A549 (cell line): Measurements from ENCODE around the gene TTC13. TPM values are rescaled to one million over a fixed set of nuclear protein-coding genes. Genes with fewer than 3 reads are reported as not detected.

ENCODE experiments used
- ATAC-seq, 2 experiments: fragments of 200-7000 bp in 1 of 2; fragments of >200 bp in 1 of 2; cut with Nextera tagmentation in 1 of 2; cut with Tn5 transposase in 1 of 2; 3 replicates each; pipeline versions ENCODE4 v1.8.0 to v1.9.1; 2018 to 2020; ENCODE audit warnings: mild to moderate bottlenecking in 1 of 2, moderate library complexity in 1 of 2
- CTCF ChIA-PET: fragments of 300-600 bp; sonication (Branson Sonifier 250); formaldehyde crosslinking; extraction: SDS; loops from one replicate; lab custom pipeline; 2021; ENCODE audit warnings: antibody characterized with exemption, inconsistent platforms; lab: Yijun Ruan, JAX
- POLR2A ChIA-PET: fragments of 350-600 bp; formaldehyde crosslinking; extraction: SDS; loops from one replicate; lab custom pipeline; 2021; ENCODE audit warnings: antibody characterized with exemption, inconsistent platforms; lab: Yijun Ruan, JAX
- DNase-seq, 2 experiments: peaks; one replicate each; pipeline versions ENCODE4 v3.0.0 to v3.0.0-alpha.2; 2011 to 2016; ENCODE audit warnings: low read depth in 1 of 2, low spot score in 1 of 2
- FAIRE-seq: peaks from 2 replicates; lab custom pipeline; 2011; peaks lifted over from hg19 to GRCh38; lab: Jason Lieb, UNC
- H3K27ac ChIP-seq, 2 experiments: fragments of >200 bp; sonication (Bioruptor Twin); formaldehyde crosslinking; 3 replicates each; pipeline ENCODE4 v1.5.1; 2016 to 2017
- H3K4me1 ChIP-seq: fragments of >200 bp; sonication (Bioruptor Twin); formaldehyde crosslinking; 3 replicates; pipeline ENCODE4 v1.6.1; 2016
- H3K4me2 ChIP-seq: fragments of >200 bp; sonication (Bioruptor Twin); formaldehyde crosslinking; 3 replicates; pipeline ENCODE4 v1.6.1; 2016
- H3K4me3 ChIP-seq: fragments of >200 bp; sonication (Bioruptor Twin); formaldehyde crosslinking; 3 replicates; pipeline ENCODE4 v1.5.1; 2016
- H3K9me3 ChIP-seq: fragments of >200 bp; sonication (Bioruptor Twin); formaldehyde crosslinking; 3 replicates; pipeline ENCODE4 v1.6.1; 2016
- CBX2 ChIP-seq: fragments of 200-600 bp; sonication (generic); IDR thresholded peaks from 2 replicates; pipeline ENCODE4 v1.6.1; 2016; ENCODE audit warnings: low read depth, mild to moderate bottlenecking, borderline replicate concordance
- CEBPB ChIP-seq, 2 experiments: fragments of >200 bp in 1 of 2; sonication (Bioruptor Twin) in 1 of 2; formaldehyde crosslinking in 1 of 2; IDR thresholded peaks; 2 replicates each; pipeline ENCODE4 v1.6.1; 2012 to 2016
- CHD2 ChIP-seq: fragments of 150-350 bp; IDR thresholded peaks from 2 replicates; pipeline ENCODE4 v1.6.1; 2014; ENCODE audit warnings: low read length; ENCODE audit not compliant: partially characterized antibody
- EHF ChIP-seq: fragments of 250-450 bp; sonication (Bioruptor Pico); IDR thresholded peaks from 2 replicates; pipeline ENCODE4 v1.5.0; 2020; ENCODE audit warnings: mild to moderate bottlenecking
- EHMT2 ChIP-seq: fragments of 200-600 bp; sonication (generic); IDR thresholded peaks from 2 replicates; pipeline ENCODE4 v1.6.1; 2016; ENCODE audit warnings: antibody characterized with exemption, low read depth, mild to moderate bottlenecking, moderate library complexity
- ESRRA ChIP-seq: fragments of 150-350 bp; IDR thresholded peaks from 2 replicates; pipeline ENCODE4 v1.6.1; 2014; ENCODE audit warnings: mild to moderate bottlenecking, low read length, borderline replicate concordance
- FOSB ChIP-seq: fragments of 250-450 bp; sonication (Bioruptor Pico); IDR thresholded peaks from 2 replicates; pipeline ENCODE4 v1.5.0; 2020; ENCODE audit warnings: mild to moderate bottlenecking, moderate library complexity
- GATA3 ChIP-seq: IDR thresholded peaks from 2 replicates; pipeline ENCODE4 v1.6.1; 2012; ENCODE audit warnings: borderline replicate concordance
- KDM5A ChIP-seq: fragments of 200-600 bp; sonication (generic); IDR thresholded peaks from 2 replicates; pipeline ENCODE4 v1.6.1; 2016; ENCODE audit warnings: antibody characterized with exemption, mild to moderate bottlenecking
- MAFK ChIP-seq: fragments of 450-650 bp; IDR thresholded peaks from 2 replicates; pipeline ENCODE4 v1.6.1; 2014; ENCODE audit not compliant: partially characterized antibody
- MYC ChIP-seq: IDR thresholded peaks from 2 replicates; pipeline ENCODE4 v1.6.1; 2012; ENCODE audit warnings: mild to moderate bottlenecking, inconsistent platforms, low read length, improper control_type of control experiment, borderline replicate concordance
- NFE2L2 ChIP-seq: fragments of 150-350 bp; conservative IDR thresholded peaks from 2 replicates; pipeline ENCODE4 v1.6.1; 2014; ENCODE audit warnings: low read length
- PHF8 ChIP-seq: fragments of 200-600 bp; sonication (generic); IDR thresholded peaks from 2 replicates; pipeline ENCODE4 v1.6.1; 2016; ENCODE audit warnings: low read depth, mild to moderate bottlenecking, antibody characterized with exemption, moderate library complexity, borderline replicate concordance
- POLR2A ChIP-seq: IDR thresholded peaks from 2 replicates; pipeline ENCODE4 v1.6.1; 2012; ENCODE audit warnings: mild to moderate bottlenecking, low read length
- RAD21 ChIP-seq, 2 experiments: fragments of >200 bp in 1 of 2; sonication (Bioruptor Twin) in 1 of 2; formaldehyde crosslinking in 1 of 2; IDR thresholded peaks in 1 of 2; conservative IDR thresholded peaks in 1 of 2; 2 replicates in 1 of 2; 3 replicates in 1 of 2; pipeline ENCODE4 v1.6.1; 2012 to 2018; ENCODE audit warnings: inconsistent platforms in 1 of 2
- RARB ChIP-seq: fragments of 250-450 bp; sonication (Bioruptor Pico); IDR thresholded peaks from 2 replicates; pipeline ENCODE4 v1.8.0; 2021; ENCODE audit warnings: mild to moderate bottlenecking, moderate library complexity
- RCOR1 ChIP-seq: fragments of 150-350 bp; IDR thresholded peaks from 2 replicates; pipeline ENCODE4 v1.6.1; 2014; ENCODE audit warnings: antibody characterized with exemption, low read length, low read depth
- RNF2 ChIP-seq: fragments of 200-600 bp; sonication (generic); IDR thresholded peaks from 2 replicates; pipeline ENCODE4 v1.6.1; 2016; ENCODE audit warnings: low read depth, mild to moderate bottlenecking, antibody characterized with exemption, moderate library complexity, borderline replicate concordance
- SREBF2 ChIP-seq: fragments of 450-650 bp; IDR thresholded peaks from 2 replicates; pipeline ENCODE4 v1.6.1; 2014; ENCODE audit warnings: mild to moderate bottlenecking, moderate library complexity
- ZC3H11A ChIP-seq: fragments of 450-650 bp; IDR thresholded peaks from 2 replicates; pipeline ENCODE4 v1.6.1; 2014; ENCODE audit warnings: antibody characterized with exemption, mild to moderate bottlenecking
- WGBS: methylation state at CpG from one replicate; pipeline ENCODE4 v1.1.6; 2017; ENCODE audit errors: missing lambda C conversion rate; 5-methylcytosine and 5-hydroxymethylcytosine counted together
- polyA plus RNA-seq, 4 experiments: library from polyadenylated mRNA; depleted of rRNA in 3 of 4; stranded (reverse); fragments of >200 nt; fragmentation: RNase III in 1 of 4; extraction: RNeasy Plus Mini Kit Qiagen cat#74134 plus additional on column Dnase treatment in 1 of 4; gene quantifications; 2 replicates in 3 of 4; 3 replicates in 1 of 4; pipeline ENCODE4 v1.2.3, GENCODE V29; 2011 to 2017
- TF ChIP-seq, protein P1 (sequence below): fragments of >200 bp; sonication (Bioruptor Twin); formaldehyde crosslinking; IDR thresholded peaks from 2 replicates; pipeline ENCODE4 v1.6.1; 2016

Gene TTC13
- polyA plus RNA-seq, 2 of the 4 experiments (the other 2 are of a cell fraction), result 12.5 to 22.7 TPM

DNA sequence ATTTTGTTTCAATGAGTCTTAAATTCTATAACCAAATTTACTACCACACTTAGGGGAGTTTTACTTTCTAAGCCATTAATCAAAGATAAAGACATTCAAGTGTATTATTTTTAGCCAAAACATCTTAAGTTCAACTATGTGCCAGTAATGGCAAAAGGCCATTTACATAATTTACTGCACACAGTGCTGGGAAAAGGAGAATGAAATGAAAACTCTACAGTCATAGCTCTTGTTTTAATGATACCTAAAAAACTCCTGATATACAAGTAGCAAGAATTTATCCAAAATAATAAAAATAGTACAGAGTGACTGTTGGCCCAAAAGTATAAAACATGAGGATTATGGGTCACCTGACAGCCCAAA lies 67.9 kb downstream of the TTC13 start:
- POLR2A ChIA-PET, result no interaction called here
- H3K4me1 ChIP-seq, result no peaks in the 10 kb centered on the region
- H3K9me3 ChIP-seq, result no peaks in the 10 kb centered on the region
- DNase-seq (no peak), ATAC-seq (no peak), FAIRE-seq (no peak)
- H3K4me2 ChIP-seq, result no peak overlapping the region
- no peak overlapping the region for H3K4me3 ChIP-seq
- no peak overlapping the region for H3K27ac ChIP-seq
- TF ChIP-seq SREBF2, result no peak
- no peak for TF ChIP-seq EHMT2
- TF ChIP-seq CBX2, result no peak
- no peak for TF ChIP-seq CEBPB (IDR thresholded peaks at IDR 0.05)
- TF ChIP-seq GATA3, result no peak
- no peak for TF ChIP-seq ZC3H11A
- no peak for TF ChIP-seq RAD21 (conservative IDR thresholded peaks at IDR 0.05 in 1 of 2, IDR thresholded peaks at IDR 0.05 in 1 of 2)
- TF ChIP-seq NFE2L2, result no peak
- no peak for TF ChIP-seq FOSB (CRISPR knock-in tag)
- TF ChIP-seq PHF8, result no peak
- TF ChIP-seq, all 56 proteins: peak for 0
- CTCF ChIA-PET, result no interaction called here

DNA sequence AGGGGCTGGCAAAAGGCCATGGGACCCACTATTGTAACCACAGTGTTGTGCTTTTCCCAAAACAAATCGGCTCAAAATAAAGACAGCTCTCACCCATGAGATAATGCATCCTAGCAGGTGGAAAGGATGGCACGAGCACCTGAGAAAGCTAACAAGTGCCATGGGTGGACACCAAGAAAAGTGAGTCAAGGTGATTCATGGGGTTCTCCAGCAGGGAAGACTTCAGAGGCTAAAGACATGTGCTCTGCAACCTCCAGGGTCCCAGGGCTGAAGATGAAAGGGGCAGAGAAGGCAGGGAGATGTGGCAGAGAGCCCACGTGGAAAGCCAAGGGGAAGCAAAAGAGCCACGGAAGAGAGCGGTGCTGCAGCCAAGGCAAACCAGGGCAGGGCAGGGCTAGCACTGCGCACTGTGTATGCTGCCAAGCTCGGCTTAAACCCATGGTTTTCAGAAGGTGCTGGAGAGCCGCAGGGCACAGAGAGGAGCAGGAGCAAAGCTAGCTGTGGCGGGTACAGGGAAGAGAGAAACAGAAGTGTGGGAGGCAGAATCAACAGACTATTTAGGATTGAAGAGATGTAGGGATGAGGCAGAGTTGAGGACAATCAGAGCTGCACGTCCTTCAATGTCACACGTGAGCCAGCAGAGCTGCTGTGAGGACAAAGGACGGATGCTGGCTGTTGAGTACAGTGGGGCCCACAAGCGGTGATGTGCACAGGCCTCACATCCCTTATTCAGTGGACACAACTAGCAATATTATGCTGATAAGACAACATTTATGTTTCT lies 68.5 kb downstream of the TTC13 start:
- Histone ChIP-seq H3K4me2 (no peak overlapping the region), H3K4me3 (no peak overlapping the region), H3K27ac (no peak overlapping the region), H3K9me3 (no peaks in the 10 kb centered on the region), H3K4me1 (no peaks in the 10 kb centered on the region)
- FAIRE-seq (no peak), DNase-seq (no peak), ATAC-seq (no peak)
- TF ChIP-seq MYC, result no peak
- TF ChIP-seq PHF8, result no peak
- TF ChIP-seq, protein P1, sequence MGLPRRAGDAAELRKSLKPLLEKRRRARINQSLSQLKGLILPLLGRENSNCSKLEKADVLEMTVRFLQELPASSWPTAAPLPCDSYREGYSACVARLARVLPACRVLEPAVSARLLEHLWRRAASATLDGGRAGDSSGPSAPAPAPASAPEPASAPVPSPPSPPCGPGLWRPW, result no peak
- TF ChIP-seq RARB (CRISPR knock-in tag), result no peak
- no peak for TF ChIP-seq POLR2A
- TF ChIP-seq CHD2, result no peak
- TF ChIP-seq RAD21 (conservative IDR thresholded peaks at IDR 0.05 in 1 of 2, IDR thresholded peaks at IDR 0.05 in 1 of 2), result no peak
- peak; percentile 69 for TF ChIP-seq MAFK
- 90% methylated on average over 13 of the region's 13 CpGs for whole genome bisulfite sequencing
- POLR2A ChIA-PET, result no interaction called here
- CTCF ChIA-PET, result interaction anchor here (0.8 to 1.6 kb wide), 3 partner anchors 12 to 301 kb away, joined by 4 to 5 read pairs (median 4); no protein-coding TSS in a partner anchor

DNA sequence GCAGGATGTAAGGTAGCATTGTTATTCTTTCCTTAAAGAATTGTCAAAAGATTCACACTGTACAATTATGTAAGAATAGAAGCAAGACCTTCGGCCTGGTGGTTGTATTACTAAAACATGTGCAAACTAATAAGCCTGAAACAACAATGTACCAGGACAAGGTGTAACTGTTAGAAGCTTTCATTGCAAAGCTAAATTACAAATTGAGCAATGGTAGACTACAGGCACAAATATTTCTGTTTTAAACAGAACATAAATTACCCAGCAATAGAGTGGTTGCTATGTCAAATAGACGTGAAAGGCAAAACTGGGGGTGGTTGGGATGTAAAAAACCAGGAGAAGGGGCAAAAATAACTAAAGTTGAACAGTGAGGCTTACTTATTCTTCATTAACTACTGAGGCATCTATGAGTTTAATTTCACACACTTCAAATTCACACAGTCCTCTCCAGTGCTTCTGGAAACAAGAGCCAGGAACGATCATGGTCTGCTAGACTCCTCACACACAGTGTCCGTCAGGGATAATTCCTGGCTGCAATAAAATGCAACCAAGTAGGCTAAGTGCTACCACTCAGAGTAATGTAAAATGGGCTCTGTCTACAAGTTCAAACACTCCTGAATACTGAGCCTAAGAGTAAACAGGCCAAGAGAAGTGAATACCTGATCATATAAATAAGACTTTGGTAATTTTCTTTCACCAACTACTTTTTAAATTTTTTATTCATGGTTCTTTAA lies 71.0 kb downstream of the TTC13 start:
- TF ChIP-seq CHD2, result no peak
- TF ChIP-seq CEBPB (IDR thresholded peaks at IDR 0.05), result no peak
- no peak for TF ChIP-seq ESRRA
- TF ChIP-seq EHMT2, result no peak
- TF ChIP-seq EHF (CRISPR knock-in tag), result no peak
- TF ChIP-seq RNF2, result no peak
- TF ChIP-seq KDM5A, result no peak
- TF ChIP-seq MAFK, result no peak
- no peak for TF ChIP-seq POLR2A
- TF ChIP-seq NFE2L2, result no peak
- TF ChIP-seq RARB (CRISPR knock-in tag), result no peak
- no peak for TF ChIP-seq RCOR1
- H3K4me3 ChIP-seq, result no peak overlapping the region
- DNase-seq, result no peak
- H3K4me2 ChIP-seq, result no peak overlapping the region
- ATAC-seq, result no peak
- no peak overlapping the region for H3K27ac ChIP-seq
- CTCF ChIA-PET, result interaction anchor here (0.7 to 2.0 kb wide), 5 partner anchors 9 to 668 kb away, joined by 3 to 8 read pairs (median 3); no protein-coding TSS in a partner anchor
- no peak for FAIRE-seq
- H3K4me1 ChIP-seq, result no peaks in the 10 kb centered on the region
- no peaks in the 10 kb centered on the region for H3K9me3 ChIP-seq
- 91% methylated on average over 4 of the region's 4 CpGs for WGBS
- POLR2A ChIA-PET, result no interaction called here
